WTC11 (cell line): ENCODE data around the gene CASKIN2. TPM values are rescaled to one million over a fixed set of nuclear protein-coding genes. Genes with fewer than 3 reads are reported as not detected.

Experiments used
- ATAC-seq: fragments of 200-7000 bp; cut with Tn5 transposase; 2 replicates; pipeline ENCODE4 v1.10.0; 2021; ENCODE audit warnings: mild to moderate bottlenecking, moderate library complexity
- CTCF ChIA-PET: fragments of 300-600 bp; sonication (Branson Sonifier 250); formaldehyde crosslinking; loops from one replicate; lab custom pipeline; 2021; ENCODE audit warnings: antibody characterized with exemption; lab: Charles Lee
- POLR2A ChIA-PET: fragments of 350-600 bp; sonication (Branson Sonifier 250); formaldehyde crosslinking; loops from one replicate; lab custom pipeline; 2021; ENCODE audit warnings: antibody characterized with exemption; lab: Charles Lee
- DNase-seq: peaks from one replicate; pipeline ENCODE4 v3.0.0; 2021; ENCODE audit warnings: low spot score
- H3K27ac Mint-ChIP-seq: 2 replicates; pipeline ENCODE4 v1.8.0; 2021; ENCODE audit warnings: mixed read lengths
- H3K27me3 Mint-ChIP-seq: 2 replicates; pipeline ENCODE4 v1.8.0; 2021; ENCODE audit warnings: low read depth, mild to moderate bottlenecking, moderate library complexity, mixed read lengths
- H3K36me3 Mint-ChIP-seq: 2 replicates; pipeline ENCODE4 v1.8.0; 2021; ENCODE audit warnings: mixed read lengths
- H3K4me1 Mint-ChIP-seq: 2 replicates; pipeline ENCODE4 v1.8.0; 2022; ENCODE audit warnings: mixed read lengths
- H3K4me3 Mint-ChIP-seq: 2 replicates; pipeline ENCODE4 v1.8.0; 2021; ENCODE audit warnings: mild to moderate bottlenecking, moderate library complexity, mixed read lengths
- H3K9me3 Mint-ChIP-seq: 2 replicates; pipeline ENCODE4 v1.8.0; 2021; ENCODE audit warnings: mixed read lengths
- AR ChIP-seq: fragments of 250-450 bp; sonication (Bioruptor Pico); IDR thresholded peaks from 2 replicates; pipeline ENCODE4 v1.9.0; 2021; ENCODE audit warnings: mild to moderate bottlenecking
- ELF4 ChIP-seq: sonication (generic); formaldehyde crosslinking; IDR thresholded peaks from 2 replicates; pipeline ENCODE4 v1.8.1; 2022; ENCODE audit warnings: low read depth, mild to moderate bottlenecking, moderate library complexity, missing genetic modification reagents
- FOXK1 ChIP-seq: sonication (generic); formaldehyde crosslinking; IDR thresholded peaks from 2 replicates; pipeline ENCODE4 v1.8.0; 2022; ENCODE audit warnings: mild to moderate bottlenecking, moderate library complexity, missing genetic modification reagents
- GTF2I ChIP-seq: fragments of 250-450 bp; sonication (Bioruptor Pico); conservative IDR thresholded peaks from 2 replicates; pipeline ENCODE4 v1.4.0; 2021; ENCODE audit warnings: mild to moderate bottlenecking
- HMGA2 ChIP-seq: fragments of 250-450 bp; sonication (Bioruptor Pico); IDR thresholded peaks from 2 replicates; pipeline ENCODE4 v1.4.0; 2021; ENCODE audit warnings: mild to moderate bottlenecking, moderate library complexity
- NFATC4 ChIP-seq: fragments of 250-450 bp; sonication (Bioruptor Pico); IDR thresholded peaks from 2 replicates; pipeline ENCODE4 v1.9.0; 2021; ENCODE audit warnings: mild to moderate bottlenecking
- NFYB ChIP-seq: sonication (generic); formaldehyde crosslinking; conservative IDR thresholded peaks from 2 replicates; pipeline ENCODE4 v1.8.0; 2022; ENCODE audit warnings: low read depth, missing genetic modification reagents
- NR3C1 ChIP-seq: sonication (generic); formaldehyde crosslinking; conservative IDR thresholded peaks from 2 replicates; pipeline ENCODE4 v1.8.1; 2023; ENCODE audit warnings: low read depth, mild to moderate bottlenecking, missing genetic modification reagents
- PRRX2 ChIP-seq: fragments of 250-450 bp; sonication (Bioruptor Pico); IDR thresholded peaks from 2 replicates; pipeline ENCODE4 v1.8.0; 2021; ENCODE audit warnings: mild to moderate bottlenecking
- RORB ChIP-seq: fragments of 250-450 bp; sonication (Bioruptor Pico); IDR thresholded peaks from 2 replicates; pipeline ENCODE4 v1.9.0; 2021; ENCODE audit warnings: mild to moderate bottlenecking
- TEAD4 ChIP-seq: sonication (generic); formaldehyde crosslinking; IDR thresholded peaks from 2 replicates; pipeline ENCODE4 v1.8.0; 2022; ENCODE audit warnings: mild to moderate bottlenecking, missing genetic modification reagents
- ZNF138 ChIP-seq: sonication (generic); formaldehyde crosslinking; conservative IDR thresholded peaks from 2 replicates; pipeline ENCODE4 v1.8.1; 2022; ENCODE audit warnings: mild to moderate bottlenecking, moderate library complexity, missing genetic modification reagents
- ZNF219 ChIP-seq: sonication (generic); formaldehyde crosslinking; IDR thresholded peaks from 2 replicates; pipeline ENCODE4 v1.8.0; 2023; ENCODE audit warnings: missing genetic modification reagents, mild to moderate bottlenecking, borderline replicate concordance
- ZNF671 ChIP-seq: fragments of 250-450 bp; sonication (Bioruptor Pico); IDR thresholded peaks from 2 replicates; pipeline ENCODE4 v1.8.0; 2021; ENCODE audit warnings: mild to moderate bottlenecking
- total RNA-seq: library from RNA; stranded (reverse); gene quantifications from 3 replicates; pipeline ENCODE4 v1.2.3, GENCODE V29; 2021
- TF ChIP-seq, protein P1 (sequence below): sonication (generic); formaldehyde crosslinking; conservative IDR thresholded peaks from 2 replicates; pipeline ENCODE4 v1.8.1; 2023; ENCODE audit warnings: mild to moderate bottlenecking, low read depth, missing genetic modification reagents, moderate library complexity
- TF ChIP-seq, protein P2 (sequence below): sonication (generic); formaldehyde crosslinking; IDR thresholded peaks from 2 replicates; pipeline ENCODE4 v1.8.1; 2023; ENCODE audit warnings: mild to moderate bottlenecking, missing genetic modification reagents, moderate library complexity
- TF ChIP-seq, protein P3 (sequence below): sonication (generic); formaldehyde crosslinking; IDR thresholded peaks from 2 replicates; pipeline ENCODE4 v1.8.1; 2022; ENCODE audit warnings: low read depth, mild to moderate bottlenecking, moderate library complexity, missing genetic modification reagents, borderline replicate concordance
- TF ChIP-seq, protein P4 (sequence below): sonication (generic); formaldehyde crosslinking; IDR thresholded peaks from 2 replicates; pipeline ENCODE4 v1.8.0; 2023; ENCODE audit warnings: missing genetic modification reagents

Gene CASKIN2
- total RNA-seq, 1 experiment from 2014 or later = 31.9 TPM

DNA sequence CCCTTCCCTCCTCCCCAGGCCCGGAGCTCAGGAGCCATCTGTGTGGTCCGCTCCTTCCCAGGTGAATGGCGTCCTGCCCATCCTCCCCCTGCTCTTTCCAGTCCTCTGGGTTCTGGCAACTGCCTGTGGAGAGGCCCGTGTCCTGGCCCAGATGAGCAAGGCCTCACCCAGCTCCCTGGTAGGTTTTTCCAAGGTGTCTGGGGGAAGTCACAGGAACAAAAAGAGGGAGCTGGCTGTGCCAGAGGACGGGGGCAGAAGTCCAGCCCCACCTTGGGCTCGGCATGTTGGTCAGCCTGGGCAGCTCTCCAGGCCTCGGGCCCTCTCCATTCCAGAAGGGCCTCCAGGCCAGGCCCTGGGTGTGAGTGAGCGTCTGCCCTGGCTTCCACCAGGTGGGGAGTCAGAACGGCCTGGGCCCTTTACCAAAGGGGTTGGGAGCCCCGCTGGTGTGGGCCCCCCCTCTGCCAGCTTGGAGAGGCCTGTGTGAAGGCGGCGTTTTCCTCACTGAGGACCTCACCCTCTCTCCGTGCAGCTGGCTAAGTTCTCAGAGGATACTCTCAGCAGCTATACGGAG, 25.1 kb downstream of the CASKIN2 start:
- TF ChIP-seq HMGA2 = no peak
- TF ChIP-seq, protein P1, sequence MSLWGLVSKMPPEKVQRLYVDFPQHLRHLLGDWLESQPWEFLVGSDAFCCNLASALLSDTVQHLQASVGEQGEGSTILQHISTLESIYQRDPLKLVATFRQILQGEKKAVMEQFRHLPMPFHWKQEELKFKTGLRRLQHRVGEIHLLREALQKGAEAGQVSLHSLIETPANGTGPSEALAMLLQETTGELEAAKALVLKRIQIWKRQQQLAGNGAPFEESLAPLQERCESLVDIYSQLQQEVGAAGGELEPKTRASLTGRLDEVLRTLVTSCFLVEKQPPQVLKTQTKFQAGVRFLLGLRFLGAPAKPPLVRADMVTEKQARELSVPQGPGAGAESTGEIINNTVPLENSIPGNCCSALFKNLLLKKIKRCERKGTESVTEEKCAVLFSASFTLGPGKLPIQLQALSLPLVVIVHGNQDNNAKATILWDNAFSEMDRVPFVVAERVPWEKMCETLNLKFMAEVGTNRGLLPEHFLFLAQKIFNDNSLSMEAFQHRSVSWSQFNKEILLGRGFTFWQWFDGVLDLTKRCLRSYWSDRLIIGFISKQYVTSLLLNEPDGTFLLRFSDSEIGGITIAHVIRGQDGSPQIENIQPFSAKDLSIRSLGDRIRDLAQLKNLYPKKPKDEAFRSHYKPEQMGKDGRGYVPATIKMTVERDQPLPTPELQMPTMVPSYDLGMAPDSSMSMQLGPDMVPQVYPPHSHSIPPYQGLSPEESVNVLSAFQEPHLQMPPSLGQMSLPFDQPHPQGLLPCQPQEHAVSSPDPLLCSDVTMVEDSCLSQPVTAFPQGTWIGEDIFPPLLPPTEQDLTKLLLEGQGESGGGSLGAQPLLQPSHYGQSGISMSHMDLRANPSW (CRISPR knock-in tag) = no peak
- no peak for TF ChIP-seq ELF4 (CRISPR knock-in tag)
- no peak for TF ChIP-seq NFATC4
- TF ChIP-seq, protein P2, sequence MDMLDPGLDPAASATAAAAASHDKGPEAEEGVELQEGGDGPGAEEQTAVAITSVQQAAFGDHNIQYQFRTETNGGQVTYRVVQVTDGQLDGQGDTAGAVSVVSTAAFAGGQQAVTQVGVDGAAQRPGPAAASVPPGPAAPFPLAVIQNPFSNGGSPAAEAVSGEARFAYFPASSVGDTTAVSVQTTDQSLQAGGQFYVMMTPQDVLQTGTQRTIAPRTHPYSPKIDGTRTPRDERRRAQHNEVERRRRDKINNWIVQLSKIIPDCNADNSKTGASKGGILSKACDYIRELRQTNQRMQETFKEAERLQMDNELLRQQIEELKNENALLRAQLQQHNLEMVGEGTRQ (CRISPR knock-in tag) = no peak
- TF ChIP-seq, protein P3, sequence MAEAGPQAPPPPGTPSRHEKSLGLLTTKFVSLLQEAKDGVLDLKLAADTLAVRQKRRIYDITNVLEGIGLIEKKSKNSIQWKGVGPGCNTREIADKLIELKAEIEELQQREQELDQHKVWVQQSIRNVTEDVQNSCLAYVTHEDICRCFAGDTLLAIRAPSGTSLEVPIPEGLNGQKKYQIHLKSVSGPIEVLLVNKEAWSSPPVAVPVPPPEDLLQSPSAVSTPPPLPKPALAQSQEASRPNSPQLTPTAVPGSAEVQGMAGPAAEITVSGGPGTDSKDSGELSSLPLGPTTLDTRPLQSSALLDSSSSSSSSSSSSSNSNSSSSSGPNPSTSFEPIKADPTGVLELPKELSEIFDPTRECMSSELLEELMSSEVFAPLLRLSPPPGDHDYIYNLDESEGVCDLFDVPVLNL (CRISPR knock-in tag) = no peak
- TF ChIP-seq AR = no peak
- no peak for TF ChIP-seq ZNF671
- no peak for TF ChIP-seq FOXK1
- no peak for TF ChIP-seq NR3C1 (CRISPR knock-in tag)
- no peak for TF ChIP-seq RORB (CRISPR knock-in tag)
- no peak for TF ChIP-seq ZNF219 (CRISPR knock-in tag)
- TF ChIP-seq GTF2I = no peak
- TF ChIP-seq, protein P4, sequence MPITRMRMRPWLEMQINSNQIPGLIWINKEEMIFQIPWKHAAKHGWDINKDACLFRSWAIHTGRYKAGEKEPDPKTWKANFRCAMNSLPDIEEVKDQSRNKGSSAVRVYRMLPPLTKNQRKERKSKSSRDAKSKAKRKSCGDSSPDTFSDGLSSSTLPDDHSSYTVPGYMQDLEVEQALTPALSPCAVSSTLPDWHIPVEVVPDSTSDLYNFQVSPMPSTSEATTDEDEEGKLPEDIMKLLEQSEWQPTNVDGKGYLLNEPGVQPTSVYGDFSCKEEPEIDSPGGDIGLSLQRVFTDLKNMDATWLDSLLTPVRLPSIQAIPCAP (CRISPR knock-in tag) = no peak
- no peak for TF ChIP-seq PRRX2 (CRISPR knock-in tag)
- TF ChIP-seq TEAD4 (CRISPR knock-in tag) = no peak
- no peak for TF ChIP-seq NFYB (CRISPR knock-in tag)
- TF ChIP-seq, all 79 proteins: peak for 0
- H3K9me3 Mint-ChIP-seq = no peaks in the 10 kb centered on the region
- no peak overlapping the region for H3K27ac Mint-ChIP-seq
- no peak overlapping the region for H3K4me3 Mint-ChIP-seq
- H3K36me3 Mint-ChIP-seq = peaks cover 3% of the 10 kb centered on the region; the same call in 1 of the 2 replicates
- ChIA-PET CTCF (interaction anchor here (0.7 to 1.3 kb wide), 3 partner anchors 10 to 250 kb away, joined by 3 to 4 read pairs (median 3); partner anchors contain the start of gene MIF4GD), POLR2A (no interaction called here)
- H3K27me3 Mint-ChIP-seq = no peaks in the 10 kb centered on the region
- peaks cover 6% of the 10 kb centered on the region for H3K4me1 Mint-ChIP-seq
- no peak for ATAC-seq
- DNase-seq = no peak

GRCh38 chr17:75489511-75489955, 25.8 kb downstream of the CASKIN2 start:
- CTCF ChIA-PET = interaction anchor here (1.1 to 1.3 kb wide), 2 partner anchors 9 to 219 kb away, joined by 3 to 4 read pairs; partner anchors contain the start of gene MIF4GD
- DNase-seq = no peak
- H3K4me3 Mint-ChIP-seq = no peak overlapping the region
- ATAC-seq = no peak
- no peaks in the 10 kb centered on the region for H3K9me3 Mint-ChIP-seq
- TF ChIP-seq ZNF138 (CRISPR knock-in tag) = no peak
- peaks cover 6% of the 10 kb centered on the region for H3K4me1 Mint-ChIP-seq
- no peaks in the 10 kb centered on the region for H3K27me3 Mint-ChIP-seq
- no peak overlapping the region for H3K27ac Mint-ChIP-seq
- H3K36me3 Mint-ChIP-seq = peaks cover 3% of the 10 kb centered on the region; the same call in 1 of the 2 replicates
- POLR2A ChIA-PET = no interaction called here
